ENCODE measurements around the gene LHFPL4.
"Not testable (repeated sequence)": the region's sequence is repeated elsewhere in the genome, so short reads cannot be mapped to it uniquely, and the experiment has no call there.

The LHFPL4 gene

DNA sequence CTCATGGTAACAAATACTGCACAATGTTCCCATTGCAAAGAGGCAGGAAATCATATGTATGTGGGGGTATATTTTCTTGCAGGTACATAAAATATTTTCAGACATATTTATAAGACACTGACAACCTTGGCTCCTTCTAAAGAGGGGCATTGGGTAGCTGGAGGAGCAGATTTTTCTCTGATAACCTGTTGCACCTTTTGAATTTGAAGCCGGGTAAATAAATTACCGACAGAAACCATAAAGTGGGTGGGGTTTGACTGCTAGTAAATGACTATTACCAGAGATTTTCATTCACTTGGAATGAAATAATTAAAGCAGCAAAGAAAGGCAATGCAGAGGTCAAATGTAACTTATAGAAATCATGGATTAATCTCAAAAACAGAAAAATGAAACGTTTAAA, 19.2 kb downstream of the LHFPL4 start:
- no peak for DNase-seq

DNA sequence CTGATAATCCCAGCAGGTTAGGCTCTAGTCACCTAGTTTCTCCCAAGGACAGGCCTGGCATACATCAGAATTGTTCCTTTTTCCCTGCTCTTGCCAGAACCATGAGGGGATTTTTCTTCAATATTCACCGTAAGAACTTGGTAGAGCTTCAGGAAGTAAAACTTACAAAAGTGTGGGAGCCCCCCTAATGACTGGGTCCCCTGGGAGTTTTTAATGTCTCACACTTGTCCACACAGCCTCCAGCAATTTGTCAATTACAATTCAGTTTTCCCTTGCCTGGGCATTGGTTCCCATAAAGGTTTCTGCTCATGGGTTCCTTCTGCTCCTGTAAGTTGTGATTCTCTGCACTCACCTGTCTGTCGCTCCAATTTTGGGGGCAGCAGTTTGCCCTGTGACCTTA, 28.5 kb downstream of the LHFPL4 start:
- no peak for DNase-seq

- DNase-seq, result no peak
These were observed 38.7 kb downstream of the LHFPL4 start for GRCh38 chr3:9514956-9515355.

- DNase-seq, result no peak
These were observed 39.3 kb downstream of the LHFPL4 start for GRCh38 chr3:9514306-9514705.

DNA sequence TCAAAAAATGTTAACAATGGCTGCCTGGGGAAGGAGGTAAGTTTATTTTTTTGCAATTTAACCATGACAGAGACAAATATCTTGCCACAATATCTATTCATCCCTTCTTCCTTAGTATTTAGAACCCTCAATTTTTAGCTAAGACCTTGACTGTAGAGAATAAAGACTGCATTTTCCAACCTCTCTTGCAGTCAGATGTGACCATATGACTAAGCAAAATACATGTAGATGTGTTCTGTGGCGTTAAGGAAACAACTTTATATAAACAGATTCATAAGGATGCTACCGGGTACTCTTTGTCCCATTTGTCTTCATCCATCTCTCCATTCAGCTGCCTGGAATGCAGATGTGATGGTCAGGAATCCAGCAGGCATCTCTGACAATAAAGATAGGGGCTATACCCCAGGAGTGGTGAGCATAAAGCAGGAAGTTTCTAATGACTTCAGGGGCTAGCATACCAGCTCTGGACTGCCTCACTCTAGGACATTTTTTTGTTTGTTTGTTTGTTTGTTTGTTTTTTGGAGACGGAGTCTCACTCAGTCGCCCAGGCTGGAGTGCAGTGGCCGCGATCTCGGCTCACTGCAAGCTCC, 41.1 kb downstream of the LHFPL4 start:
- DNase-seq, result no peak

DNA sequence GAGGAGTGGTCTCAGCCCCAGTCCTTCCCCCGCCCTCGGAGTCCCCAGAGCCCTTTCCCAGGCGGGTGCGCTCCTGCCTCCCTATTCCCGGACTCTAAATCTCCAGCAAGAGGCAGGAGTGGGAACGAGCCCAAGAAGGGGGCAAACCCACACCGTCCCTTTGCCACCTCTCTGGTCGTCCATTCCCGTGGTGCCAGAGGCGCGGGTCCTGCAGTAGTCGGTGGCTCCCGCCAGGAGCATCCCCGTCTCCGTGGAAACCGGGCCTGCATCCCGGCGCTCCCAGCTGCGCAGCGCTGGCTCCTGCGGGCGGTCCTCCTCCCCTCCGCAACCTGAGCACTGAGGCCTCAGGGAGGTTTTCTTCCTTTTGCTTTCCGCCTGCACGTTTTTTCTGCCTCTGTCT, 44.8 kb downstream of the LHFPL4 start:
- no peak for DNase-seq

DNA sequence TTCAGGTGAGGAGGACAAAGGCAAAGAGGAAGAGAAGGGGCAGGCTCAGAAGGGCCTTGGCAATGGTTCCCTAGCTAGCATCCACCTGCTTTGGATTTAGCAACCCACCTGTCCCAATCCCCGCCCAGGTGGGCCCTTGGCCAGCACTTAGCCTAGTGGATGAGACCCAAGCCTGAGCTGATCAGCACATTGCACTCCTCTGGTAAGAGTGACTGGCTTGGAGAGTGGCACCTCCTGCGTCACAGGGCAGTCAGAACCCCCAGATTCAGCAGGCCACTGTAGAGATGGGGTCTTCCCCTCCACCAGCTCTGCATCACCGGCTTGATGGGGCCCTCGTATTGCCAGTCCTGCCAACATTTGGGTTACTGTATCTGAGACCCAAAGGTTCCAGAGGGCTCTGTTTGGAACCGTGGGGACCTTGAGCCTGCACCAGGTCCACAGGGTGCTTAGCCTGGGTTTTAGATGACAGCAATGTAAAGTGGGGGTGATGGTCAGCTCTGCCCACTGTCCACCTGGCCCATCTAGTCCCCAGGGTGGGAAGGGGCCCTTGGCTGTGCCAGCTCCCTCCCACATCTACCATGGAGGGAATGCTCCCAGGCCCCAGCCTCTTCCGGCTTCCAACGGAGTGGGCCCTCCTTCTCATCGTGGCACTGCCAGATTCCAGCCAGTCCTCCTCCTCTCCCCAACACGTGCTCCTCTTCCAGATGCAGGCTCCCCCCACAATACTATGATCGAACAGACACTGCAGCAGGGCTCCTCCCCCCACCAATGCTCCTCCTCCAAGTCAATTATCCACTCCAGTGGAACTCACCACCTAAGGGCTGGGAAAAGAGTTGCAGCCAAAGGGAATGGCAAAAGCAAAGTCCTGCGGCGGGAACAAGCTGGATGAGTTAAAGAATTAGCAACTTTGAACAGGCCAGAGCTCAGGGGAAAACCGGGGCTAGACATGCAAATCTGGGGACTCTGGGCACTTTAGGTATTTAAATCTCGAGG, 45.7 kb downstream of the LHFPL4 start:
- no peak for DNase-seq

DNA sequence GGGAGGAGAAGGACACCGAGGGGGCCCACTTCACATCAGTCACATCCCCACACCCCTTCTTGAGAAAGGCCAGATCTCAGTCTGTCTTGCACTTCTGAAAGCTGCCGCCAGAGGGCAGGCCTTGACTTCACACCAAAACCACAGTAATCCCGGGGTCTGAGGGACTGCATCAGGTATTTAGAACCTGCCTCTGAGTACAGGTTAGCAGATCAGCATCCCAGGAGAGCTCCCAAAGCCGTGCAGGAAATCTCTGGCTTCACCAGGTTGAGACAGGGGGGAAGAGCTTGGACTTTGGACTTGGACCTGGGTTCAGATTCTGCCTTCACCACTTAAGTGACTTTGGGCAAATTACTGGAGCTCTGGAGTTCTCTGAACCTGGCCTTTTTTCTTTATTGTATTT, 50.3 kb downstream of the LHFPL4 start:
- DNase-seq, result peak; percentile 73

DNA sequence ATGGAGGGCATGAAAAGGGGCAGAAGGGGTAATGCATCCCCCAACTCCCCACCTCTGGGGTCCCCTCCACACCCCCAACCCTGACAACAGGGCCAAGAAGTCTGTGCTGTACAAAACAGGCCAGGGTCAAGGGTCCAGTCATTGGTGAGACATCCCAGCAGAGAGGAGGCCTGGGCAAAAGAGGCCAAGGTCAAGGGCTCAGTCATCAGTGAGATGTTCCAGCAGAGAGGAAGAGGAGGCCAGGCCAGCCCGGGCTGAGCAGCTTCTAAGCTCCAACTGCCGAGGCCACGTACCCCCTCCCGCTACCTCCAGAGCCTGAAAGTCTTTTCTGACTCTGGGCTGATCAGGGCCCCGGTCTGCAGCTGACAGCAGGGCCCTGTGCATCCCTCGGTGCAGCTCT, 52.4 kb downstream of the LHFPL4 start:
- DNase-seq, result no peak

DNA sequence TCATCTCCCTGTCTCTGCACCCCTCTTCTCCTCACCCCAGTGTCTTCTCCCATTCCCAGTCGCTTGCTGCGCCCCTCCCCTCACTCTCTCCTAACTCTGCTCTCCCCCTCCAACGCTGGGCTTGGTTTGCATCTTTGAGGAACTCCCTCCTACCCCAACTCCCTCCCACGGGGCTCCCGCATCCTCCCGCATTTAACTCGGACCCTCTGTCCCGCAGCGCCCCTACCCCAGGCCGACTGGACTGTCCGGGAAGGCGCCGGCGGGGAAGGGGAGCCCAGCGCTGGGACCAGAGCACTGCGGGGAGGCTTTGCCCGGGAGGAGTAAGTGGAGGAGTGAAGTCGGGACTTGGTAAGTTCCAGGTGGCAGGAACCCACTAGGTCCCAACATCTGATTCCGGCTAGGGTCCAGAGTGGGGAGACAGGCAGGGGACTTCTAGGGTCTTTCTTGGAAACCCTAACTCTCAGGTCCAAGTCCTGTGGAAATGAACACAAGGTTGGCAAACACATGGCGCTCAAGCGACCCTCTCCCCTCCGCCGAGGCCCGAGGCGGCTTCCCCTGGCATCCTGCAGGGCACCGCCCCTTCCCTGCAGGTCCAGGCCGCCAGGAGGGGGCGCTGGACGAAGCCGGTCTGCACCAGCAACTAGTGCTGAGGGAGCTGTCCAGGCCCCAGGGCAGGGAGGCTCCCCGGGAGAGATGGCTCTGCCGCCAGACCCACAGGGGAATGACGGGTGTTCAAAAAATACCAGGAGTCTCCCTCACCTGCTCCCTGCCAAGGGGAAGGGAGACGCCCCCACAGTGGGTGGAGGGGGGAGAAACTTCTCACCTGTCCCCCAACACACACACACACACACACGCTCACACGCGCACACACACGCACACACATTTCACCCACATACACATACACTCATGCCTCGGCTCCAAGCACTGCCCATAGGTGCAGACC, 53.2 kb downstream of the LHFPL4 start:
- DNase-seq, result peak; percentile 66

- DNase-seq, result no peak
These were observed 54.0 kb downstream of the LHFPL4 start for GRCh38 chr3:9499455-9500107.

GRCh38 chr3:9498781-9499180, 54.8 kb downstream of the LHFPL4 start:
- DNase-seq, result no peak

GRCh38 chr3:9497821-9498565, 55.6 kb downstream of the LHFPL4 start:
- no peak for DNase-seq

GRCh38 chr3:9496893-9497292, 56.7 kb downstream of the LHFPL4 start:
- no peak for DNase-seq

GRCh38 chr3:9494036-9494435, 59.6 kb downstream of the LHFPL4 start:
- not testable (repeated sequence) for DNase-seq

- no peak for DNase-seq
These were observed 62.1 kb downstream of the LHFPL4 start for GRCh38 chr3:9491506-9491905.

DNA sequence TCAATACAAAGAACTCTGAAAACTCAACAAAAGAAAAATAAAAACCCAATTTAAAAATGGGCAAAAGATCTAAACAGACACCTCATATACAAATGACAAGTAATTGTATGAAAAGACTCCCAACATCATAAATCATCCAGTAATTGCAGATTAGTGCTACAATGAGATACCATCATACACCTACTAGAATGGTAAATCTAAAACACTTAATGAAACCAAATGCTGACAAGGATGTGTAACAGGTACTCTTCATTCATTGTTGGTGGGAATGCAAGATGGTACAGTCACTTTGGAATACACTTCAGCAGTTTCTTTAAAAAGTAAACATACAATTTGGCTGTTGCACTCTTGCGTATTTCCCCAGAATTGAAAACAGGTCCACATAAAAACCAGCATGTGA, 68.4 kb downstream of the LHFPL4 start:
- DNase-seq, result no peak

DNA sequence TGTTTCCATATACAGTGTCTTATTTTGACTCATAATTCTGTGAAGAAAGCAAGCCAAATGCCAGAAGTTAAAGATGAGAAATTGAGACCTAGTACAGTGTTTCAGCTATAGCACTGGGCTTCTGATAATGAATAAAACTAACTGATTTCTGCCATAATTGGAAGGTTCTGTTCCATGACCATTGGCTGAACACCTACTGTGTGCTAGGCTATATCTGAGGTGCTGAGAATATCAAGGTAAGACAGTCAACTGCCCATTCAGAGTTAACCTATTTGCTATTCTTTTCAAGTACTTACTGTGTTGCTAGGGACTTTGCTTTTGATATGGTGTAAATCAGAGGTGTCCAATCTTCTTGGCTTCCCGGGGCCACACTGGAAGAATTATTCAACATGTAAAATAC, 73.4 kb downstream of the LHFPL4 start:
- DNase-seq, result no peak

GRCh38 chr3:9476935-9477334, 76.7 kb downstream of the LHFPL4 start:
- DNase-seq, result no peak

- DNase-seq, result no peak
These were observed 79.1 kb downstream of the LHFPL4 start for GRCh38 chr3:9474482-9474881.

DNA sequence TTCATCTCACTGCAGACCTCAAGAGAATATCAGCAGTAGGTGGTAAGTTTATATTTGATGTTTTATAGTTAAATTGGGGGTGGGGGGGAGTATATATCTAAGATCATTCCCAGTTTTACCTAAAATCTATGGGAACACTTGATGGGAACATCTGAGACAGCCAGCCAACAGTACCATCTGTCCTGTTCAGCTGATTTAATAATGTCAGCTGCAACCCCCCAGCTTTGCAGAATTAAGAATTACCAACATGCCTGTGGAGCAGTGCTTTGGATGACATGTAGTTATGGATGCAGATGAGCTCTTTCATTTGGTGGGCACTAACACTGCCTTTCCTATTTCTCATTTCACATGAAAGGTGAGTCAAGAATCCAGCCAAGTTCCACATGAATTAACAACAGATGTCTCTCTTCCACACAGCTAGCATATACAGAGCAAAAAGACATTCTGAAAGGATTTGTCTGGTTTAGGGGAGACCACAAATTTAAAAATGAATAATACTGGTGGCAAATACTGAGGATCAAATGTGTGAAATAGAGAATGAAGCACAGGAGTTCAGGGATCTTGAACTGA, 80.0 kb downstream of the LHFPL4 start:
- DNase-seq, result no peak

- no peak for DNase-seq
These were observed 83.6 kb downstream of the LHFPL4 start for GRCh38 chr3:9469986-9470385.

Data from activated naive CD4-positive, alpha-beta T cell treated with Interleukin-2 at 50 U/mL for 16 hours (primary cell).